Endometrial microvascular endothelial cells (primary cell): ENCODE data around the gene ATF6. TPM values are rescaled to one million over a fixed set of nuclear protein-coding genes. Genes with fewer than 3 reads are reported as not detected.
"Not testable (repeated sequence)": the region's sequence is repeated elsewhere in the genome, so short reads cannot be mapped to it uniquely, and the experiment has no call there.

Source experiments
- in situ Hi-C: cut with HindIII; loops from 2 replicates; pipeline ENCODE4 v1.10.0; 2017; ENCODE audit warnings: low sequenced_read_pairs, low pct_unique_long_range_greater_than_20kb; ENCODE audit errors: inconsistent ontology term
- total RNA-seq: library from RNA; depleted of rRNA; stranded (reverse); fragments of >200 nt; gene quantifications from one replicate; pipeline ENCODE4 v1.2.3, GENCODE V29; 2015; ENCODE audit errors: inconsistent ontology term

ATF6 gene
- total RNA-seq, 1 donor from 2014 or later, result 40.7 TPM

DNA sequence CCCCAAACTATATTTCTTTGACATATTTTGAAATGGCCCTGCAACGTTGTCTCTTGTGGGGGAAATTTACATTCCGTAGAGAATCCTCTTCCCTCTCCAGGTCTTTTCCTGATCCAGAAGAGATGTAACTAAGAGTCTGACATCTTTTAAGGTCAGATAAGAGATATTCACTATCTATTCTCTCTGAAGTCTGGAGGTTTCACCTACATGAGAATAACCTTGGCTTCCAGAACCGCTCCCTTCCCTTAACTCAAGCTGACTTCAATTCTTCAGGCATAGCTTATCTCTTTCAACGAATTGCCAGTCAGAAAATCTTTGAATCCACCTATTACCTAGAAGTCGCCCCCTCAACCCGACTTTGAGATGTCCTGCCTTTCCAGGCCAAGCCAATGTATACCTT is 34.9 kb upstream of the ATF6 start:
- in situ Hi-C loops, result loop anchor here (25.0 kb wide), 1 partner anchor 194 kb away; the partner anchor contains the start of gene FCGR3A

GRCh38 chr1:161731981-161732718 is 34.0 kb upstream of the ATF6 start:
- in situ Hi-C loops, result loop anchor here (25.0 kb wide), 1 partner anchor 195 kb away; the partner anchor contains the start of gene FCGR3A

GRCh38 chr1:161733526-161733925 is 32.6 kb upstream of the ATF6 start:
- in situ Hi-C loops, result loop anchor here (25.0 kb wide), 1 partner anchor 196 kb away; the partner anchor contains the start of gene FCGR3A

GRCh38 chr1:161735837-161736236 is 30.3 kb upstream of the ATF6 start:
- in situ Hi-C loops, result loop anchor here (25.0 kb wide), 1 partner anchor 199 kb away; the partner anchor contains the start of gene FCGR3A

- in situ Hi-C loops, result loop anchor here (25.0 kb wide), 1 partner anchor 199 kb away; the partner anchor contains the start of gene FCGR3A
These were observed 29.7 kb upstream of the ATF6 start for GRCh38 chr1:161736335-161736969.

DNA sequence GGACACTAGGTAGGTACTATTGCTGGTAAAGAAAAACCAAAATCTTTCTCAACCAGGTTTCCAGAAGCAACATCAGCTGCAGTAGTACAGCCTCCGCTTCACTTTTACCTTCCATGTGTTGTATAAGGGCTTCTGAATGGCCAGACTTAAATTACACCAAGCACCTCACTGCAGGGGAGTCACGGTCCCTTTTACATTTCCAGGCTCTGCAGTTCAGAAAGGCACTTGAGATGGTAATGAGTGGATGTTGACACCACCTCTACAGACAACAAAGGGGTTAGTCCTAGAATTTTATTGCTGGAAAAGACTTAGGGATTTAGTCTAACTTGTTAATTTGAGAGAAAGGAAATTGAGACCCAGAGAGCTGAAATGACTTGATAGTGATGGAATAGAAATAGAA is 28.5 kb upstream of the ATF6 start:
- in situ Hi-C loops, result loop anchor here (25.0 kb wide), 1 partner anchor 200 kb away; the partner anchor contains the start of gene FCGR3A

- in situ Hi-C loops, result loop anchor here (25.0 kb wide), 1 partner anchor 201 kb away; the partner anchor contains the start of gene FCGR3A
These were observed 27.4 kb upstream of the ATF6 start for GRCh38 chr1:161738627-161739287.

DNA sequence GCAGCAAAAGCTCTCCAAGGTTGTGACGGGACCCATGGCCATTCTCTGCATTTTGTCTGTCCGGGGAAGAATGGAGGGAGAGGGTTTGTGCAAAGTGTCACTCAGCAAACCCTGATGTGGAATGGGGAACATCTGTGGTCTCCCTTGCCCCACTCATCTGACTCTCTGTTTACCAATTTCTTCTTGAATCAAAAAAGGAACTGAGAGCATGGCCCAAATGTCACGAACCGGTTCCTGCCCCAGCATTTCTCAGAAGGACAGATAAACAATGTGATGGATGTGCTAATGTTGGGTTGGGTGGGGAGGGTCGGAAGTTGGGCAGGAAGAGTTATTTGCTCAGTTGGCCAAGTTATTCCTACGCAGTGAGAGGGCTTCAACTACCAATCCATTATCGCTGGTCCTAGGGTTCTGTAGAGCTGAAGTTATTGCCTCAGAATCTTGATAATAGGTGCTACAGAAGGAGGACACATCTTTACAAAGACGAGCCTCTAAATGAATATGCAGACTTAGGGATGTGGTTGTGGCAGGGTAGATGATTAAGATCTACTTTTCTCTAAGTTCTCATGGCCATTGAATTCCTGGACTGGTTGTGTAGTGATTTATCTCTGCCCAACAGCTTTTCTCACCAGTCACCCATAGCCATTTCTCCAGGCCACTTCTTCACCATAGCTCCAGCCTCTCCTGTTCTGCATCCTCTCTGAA is 26.1 kb upstream of the ATF6 start:
- in situ Hi-C loops, result loop anchor here (25.0 kb wide), 1 partner anchor 203 kb away; the partner anchor contains the start of gene FCGR3A

DNA sequence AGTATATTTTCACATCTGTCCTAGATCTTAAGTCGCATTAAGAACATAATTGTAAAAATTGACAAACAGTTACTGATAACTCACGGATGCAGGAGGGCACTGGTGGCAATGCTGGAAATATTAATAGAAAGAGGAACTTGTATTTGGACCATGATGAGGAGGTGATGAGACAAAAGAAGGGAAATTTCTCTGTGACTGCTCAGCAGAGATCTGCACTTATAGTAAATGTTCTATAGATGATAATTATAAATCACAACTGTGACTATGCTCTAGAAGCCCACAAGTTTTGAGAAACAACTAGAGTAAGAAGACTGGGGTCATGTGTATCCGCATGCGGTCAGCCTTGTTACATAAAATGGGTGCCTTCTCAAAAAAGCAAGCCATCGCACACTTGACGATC is 25.2 kb upstream of the ATF6 start:
- in situ Hi-C loops, result loop anchor here (25.0 kb wide), 1 partner anchor 204 kb away; the partner anchor contains the start of gene FCGR3A

- in situ Hi-C loops, result loop anchor here (25.0 kb wide), 1 partner anchor 206 kb away; the partner anchor contains the start of gene FCGR3A
These were observed 22.9 kb upstream of the ATF6 start for GRCh38 chr1:161743231-161743630.

GRCh38 chr1:161747801-161748200 is 18.3 kb upstream of the ATF6 start:
- in situ Hi-C loops, result loop anchor here (25.0 kb wide), 1 partner anchor 210 kb away; the partner anchor contains the start of gene FCGR3A

DNA sequence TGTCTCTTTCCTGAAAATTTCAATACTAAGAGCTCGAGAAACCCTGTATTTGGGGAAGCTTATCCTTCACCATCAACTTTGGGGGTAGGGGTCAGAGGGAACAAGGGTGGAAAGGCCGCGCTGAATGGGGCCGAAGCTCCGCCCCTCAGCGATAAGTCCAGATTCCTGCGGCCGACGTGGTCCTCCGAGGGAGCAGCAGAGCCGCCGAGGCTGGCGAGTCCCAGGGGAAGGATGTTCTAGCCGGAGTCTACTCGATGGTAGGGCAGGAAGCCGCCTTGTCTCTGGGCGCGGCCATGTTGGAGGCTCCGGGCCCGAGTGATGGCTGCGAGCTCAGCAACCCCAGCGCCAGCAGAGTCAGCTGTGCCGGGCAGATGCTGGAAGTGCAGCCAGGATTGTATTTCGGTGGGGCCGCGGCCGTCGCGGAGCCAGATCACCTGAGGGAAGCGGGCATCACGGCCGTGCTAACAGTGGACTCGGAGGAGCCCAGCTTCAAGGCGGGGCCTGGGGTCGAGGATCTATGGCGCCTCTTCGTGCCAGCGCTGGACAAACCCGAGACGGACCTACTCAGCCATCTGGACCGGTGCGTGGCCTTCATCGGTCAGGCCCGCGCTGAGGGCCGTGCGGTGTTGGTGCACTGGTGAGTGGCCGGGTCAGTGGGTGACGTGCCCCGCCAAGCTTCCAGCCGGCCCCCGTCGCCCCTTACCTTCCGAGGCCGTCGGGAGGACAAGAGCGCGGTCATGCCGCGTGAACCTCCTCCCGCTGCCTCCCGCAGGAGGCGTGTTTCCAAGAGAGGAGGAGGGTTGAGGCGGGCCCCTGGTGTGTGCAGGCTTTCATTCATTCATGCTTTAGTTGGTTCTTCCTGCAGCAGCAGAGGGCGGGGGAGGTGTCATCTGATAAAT is 16.4 kb upstream of the ATF6 start, which contains the start of gene DUSP12:
Gene DUSP12 (plus strand): TSS at position 278 of the 899 bp plus-strand sequence. CDS start 16 bp downstream, at position 294.
- in situ Hi-C loops, result loop anchor here (25.0 kb wide), 1 partner anchor 212 kb away; the partner anchor contains the start of gene FCGR3A

GRCh38 chr1:161763522-161764098 is 2.5 kb upstream of the ATF6 start:
- in situ Hi-C loops, result no loop called here

GRCh38 chr1:161768461-161768860 is 2.3 kb downstream of the ATF6 start:
- in situ Hi-C loops, result no loop called here

DNA sequence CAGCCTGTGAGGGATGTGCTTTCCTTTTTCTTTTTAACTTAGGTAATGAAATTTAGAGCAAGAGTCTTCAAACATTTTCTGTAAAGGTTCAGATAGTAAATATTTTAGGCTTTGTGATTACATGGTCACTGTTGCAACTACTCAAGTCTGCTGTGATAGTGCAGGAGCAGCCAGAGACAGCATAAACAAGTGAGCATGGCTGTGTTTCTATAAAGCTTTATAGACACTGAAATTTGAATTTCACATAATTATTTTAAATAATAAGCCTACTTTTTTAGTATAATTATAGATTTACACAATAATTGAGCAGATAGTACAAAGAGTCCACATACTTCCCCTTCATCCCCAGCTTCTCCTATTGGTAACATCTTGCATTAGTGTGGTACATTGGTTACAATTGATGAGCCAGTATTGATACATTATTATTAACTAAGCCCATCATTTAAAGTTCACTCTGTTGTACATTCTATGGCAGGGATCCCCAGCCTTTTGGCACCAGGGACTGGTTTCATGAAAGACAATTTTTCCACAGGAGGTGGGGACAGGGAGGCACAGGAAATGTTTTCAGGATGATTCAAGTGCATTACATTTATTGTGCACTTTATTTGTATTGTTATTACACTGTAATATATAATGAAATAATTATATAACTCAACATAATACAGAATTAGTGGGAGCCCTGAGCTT is 3.0 kb downstream of the ATF6 start:
- in situ Hi-C loops, result no loop called here

DNA sequence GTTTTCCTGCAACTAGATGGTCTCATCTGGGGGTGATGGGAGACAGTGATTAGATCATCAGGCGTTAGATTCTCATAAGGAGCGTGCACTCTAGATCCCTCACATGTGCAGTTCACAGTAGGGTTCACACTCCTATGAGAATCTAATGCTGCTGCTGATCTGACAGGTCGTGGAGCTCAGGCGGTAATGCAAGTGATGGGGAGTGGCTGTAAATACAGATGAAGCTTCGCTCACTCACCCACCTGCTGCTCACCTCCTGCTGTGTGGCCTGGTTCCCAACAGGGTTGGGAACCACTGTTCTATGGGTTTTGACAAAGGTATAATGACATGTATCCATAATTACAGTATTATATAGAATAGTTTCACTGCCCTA is 3.5 kb downstream of the ATF6 start:
- in situ Hi-C loops, result not testable (repeated sequence)

- in situ Hi-C loops, result no loop called here
These were observed 4.1 kb downstream of the ATF6 start for GRCh38 chr1:161770250-161770649.
